ELR (cell line): ENCODE results near the gene SLC43A1.
A peak's percentile ranks its signal among the peaks of the same experiment; 100 is the strongest.
"Not testable (repeated sequence)": the region's sequence is repeated elsewhere in the genome, so short reads cannot be mapped to it uniquely, and the experiment has no call there.

ENCODE experiments used
- DNase-seq: peaks from one replicate; pipeline ENCODE4 v3.0.0-alpha.2; 2015; ENCODE audit warnings: low read depth

Gene SLC43A1

DNA sequence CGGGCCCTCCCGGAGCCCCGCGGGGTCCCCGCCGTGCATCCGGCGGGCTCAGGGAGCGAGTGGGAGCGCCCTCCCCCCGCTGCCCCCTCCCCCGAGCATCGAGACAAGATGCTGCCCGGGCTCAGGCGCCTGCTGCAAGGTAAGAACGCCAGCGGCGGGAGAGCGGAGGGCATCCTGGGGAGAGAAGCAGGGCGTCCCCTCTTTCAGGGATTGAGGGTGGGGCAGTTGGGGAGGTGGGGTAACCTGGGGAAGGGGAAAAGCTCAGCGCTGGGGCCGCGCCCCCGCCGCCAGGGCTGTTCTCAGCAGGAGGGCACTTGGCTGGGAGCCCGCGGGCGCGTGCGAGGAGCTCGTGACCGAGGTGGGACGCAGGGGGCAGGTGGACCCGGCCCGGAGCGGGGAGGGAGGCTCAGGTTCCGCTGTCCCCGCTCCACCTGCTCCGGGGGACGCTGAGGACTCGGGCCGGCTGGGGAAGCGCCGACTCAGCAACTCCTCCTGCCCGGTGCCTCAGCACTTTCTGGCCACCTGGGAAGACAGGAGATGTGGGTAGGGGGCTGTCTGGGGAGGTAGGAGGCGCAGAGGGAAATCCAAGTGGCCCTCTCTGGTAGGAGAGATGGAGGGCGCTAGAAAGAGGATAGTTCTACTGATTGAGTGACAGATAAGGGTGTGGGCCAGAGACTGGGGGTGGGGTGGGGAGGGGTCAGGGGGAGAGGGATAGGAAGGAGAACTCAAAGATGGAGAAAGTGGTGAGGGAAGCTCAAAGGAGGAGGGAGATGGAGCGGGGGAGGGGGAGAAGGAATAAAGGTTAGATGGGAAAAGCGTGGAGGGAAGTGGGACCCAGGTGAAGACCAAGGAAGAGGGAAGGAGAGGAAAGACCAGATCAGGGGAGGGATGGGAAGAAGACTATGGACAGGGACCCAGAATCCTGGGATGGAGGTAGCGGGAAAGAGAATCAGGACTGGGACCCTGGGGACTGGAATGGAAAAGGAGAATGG is 54.4 kb downstream of the SLC43A1 start:
- no peak for DNase-seq

DNA sequence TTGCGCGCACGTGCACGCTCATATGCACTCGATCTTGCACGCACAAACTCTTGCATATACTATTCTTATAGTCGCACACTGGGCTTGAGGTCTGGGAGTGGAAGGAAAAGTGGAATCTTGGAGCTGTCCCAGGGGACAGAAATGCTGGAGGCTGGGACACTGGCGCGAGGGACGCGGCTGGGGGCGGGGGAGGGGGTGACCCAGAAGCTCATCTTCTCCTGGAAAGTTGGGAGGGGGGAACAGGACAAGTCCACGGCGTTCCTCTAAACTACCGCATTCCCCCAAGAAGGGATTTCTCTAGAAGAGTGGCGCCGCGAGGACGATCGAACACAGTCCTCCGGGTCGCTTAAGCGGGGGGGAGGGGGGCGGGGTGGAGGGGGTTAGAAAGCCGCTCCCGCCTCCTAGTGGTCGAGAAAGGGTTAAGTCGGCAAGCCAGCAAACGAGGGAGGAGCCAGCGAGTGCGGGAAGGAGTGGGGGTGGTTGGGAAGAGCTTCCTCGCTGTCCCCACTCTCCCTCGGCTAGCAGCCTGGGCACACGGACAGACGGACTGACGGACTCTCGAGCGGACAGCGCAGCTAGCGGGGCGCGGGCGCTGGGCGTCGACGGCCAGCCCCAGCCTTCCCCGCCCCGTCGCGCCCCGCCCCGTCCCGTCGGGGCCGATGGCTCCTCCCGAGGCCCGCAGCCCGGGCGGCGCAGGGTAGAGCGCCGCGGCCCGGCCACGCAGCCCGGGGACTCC is 55.3 kb downstream of the SLC43A1 start, which contains the start of gene RTN4RL2:
Gene RTN4RL2 (plus strand): TSS at position 507 of the 736 bp plus-strand sequence. CDS start 338 bp downstream, outside the sequence.
- peak; percentile 76 for DNase-seq

DNA sequence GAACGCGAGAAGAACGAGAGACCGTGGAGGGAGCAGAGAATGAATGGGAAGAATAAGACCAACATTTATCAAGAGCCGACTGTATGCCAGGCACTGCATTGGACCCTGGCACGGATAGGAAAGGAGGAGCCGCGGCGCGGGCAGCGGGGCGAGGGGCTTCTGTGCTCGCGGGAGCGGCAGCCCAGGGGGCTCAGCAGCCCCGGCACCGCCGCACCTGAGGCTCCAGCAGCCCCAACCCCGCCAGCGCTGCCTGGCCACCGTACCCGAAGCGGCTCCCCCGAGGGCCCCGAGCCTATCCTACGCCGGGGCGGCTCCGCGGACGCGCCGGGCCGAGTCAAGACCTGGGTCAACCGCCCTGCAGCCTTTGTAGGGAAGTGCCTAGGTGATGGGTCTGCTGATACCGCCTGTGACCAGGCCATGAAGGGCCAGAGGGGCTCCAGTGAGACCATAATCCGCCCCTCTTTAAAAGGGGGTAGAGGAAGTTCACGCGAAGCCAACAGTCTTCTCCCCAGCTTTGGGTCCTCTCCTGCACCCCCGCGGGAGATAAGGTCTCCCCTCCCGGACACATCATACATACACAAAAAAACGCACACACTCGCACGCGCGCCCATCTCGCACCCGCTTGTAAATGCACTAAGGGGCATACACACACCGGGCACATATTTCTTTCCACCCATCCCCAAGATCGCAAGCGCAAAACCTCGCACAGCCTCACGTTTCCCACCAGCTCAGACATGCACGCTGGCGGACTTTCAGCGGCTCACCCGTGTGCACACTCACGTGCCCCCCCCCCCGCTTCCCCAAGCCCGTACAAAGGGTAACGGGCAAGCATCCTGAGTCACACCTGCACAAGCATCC is 56.1 kb downstream of the SLC43A1 start:
- DNase-seq = no peak

DNA sequence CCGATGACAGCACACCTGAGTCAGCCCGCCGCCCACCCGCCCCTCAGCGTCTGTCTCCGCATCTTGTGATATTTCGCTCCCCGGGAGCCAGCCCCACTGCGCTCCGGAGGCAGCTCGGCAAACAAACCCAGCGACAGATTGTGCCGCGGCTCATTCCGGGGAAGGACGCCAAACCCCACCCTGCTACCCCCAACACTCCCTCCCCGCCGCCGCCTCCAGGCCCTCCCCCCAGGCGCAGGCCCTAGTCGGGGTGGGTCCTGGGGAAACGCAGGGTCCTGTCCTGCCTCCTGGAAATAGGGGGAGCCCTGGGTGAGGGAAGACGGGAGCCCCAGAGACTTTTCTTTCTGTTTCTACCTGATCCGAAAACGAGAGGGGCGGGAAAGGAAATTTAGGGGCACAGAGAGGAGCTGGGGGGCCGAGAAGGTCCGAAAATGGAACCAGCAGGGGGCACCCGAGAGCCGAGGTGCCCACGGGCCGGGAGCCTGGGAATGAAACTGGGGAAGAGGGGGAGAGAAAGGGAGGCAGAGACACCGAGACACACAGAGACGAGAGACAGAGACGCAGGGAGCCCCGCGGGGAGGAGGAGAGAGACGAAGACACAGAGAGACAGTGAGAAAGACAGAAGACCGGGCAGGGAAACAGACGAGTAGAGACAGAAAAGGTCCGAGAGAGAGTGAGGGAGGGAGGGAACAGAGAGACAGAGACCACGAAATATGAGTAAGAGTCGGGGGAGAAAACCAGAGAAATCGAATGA is 56.9 kb downstream of the SLC43A1 start:
- peak; percentile 52 for DNase-seq

DNA sequence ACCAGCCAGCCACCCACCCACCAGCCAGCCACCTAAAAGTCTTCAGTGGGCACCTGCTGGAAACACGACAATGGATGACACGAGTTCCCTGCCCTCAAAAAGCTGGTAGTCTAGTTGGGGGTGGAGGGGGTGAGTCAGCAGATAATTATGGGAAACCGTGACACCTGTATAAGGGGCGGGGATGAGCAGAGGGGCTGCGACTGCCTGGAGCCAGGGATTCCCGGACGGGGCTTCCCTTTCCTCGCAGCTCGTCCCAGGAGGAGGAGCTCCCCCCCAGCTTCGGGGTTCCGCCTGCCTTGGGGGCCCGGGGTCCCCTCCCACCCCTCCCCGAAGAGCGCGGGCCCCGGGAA is 57.5 kb downstream of the SLC43A1 start:
- no peak for DNase-seq

DNA sequence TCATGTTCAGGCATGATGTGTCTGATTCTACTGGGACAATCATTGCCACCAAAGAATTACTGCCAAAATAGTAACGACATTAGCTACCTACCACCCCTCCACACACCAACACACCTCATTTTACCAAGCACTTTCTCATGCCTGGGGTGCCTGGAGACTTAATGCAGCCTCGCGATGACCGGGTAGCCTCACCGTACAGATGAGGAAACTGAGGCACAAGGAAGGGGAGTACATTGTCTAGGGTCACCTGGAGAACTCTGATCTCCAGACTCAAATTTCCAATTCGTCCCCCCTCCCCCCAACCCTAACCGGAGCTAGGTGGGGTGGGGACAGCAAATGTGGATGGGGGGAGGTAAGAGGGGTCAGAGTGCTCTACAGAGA is 57.9 kb downstream of the SLC43A1 start:
- no peak for DNase-seq

DNA sequence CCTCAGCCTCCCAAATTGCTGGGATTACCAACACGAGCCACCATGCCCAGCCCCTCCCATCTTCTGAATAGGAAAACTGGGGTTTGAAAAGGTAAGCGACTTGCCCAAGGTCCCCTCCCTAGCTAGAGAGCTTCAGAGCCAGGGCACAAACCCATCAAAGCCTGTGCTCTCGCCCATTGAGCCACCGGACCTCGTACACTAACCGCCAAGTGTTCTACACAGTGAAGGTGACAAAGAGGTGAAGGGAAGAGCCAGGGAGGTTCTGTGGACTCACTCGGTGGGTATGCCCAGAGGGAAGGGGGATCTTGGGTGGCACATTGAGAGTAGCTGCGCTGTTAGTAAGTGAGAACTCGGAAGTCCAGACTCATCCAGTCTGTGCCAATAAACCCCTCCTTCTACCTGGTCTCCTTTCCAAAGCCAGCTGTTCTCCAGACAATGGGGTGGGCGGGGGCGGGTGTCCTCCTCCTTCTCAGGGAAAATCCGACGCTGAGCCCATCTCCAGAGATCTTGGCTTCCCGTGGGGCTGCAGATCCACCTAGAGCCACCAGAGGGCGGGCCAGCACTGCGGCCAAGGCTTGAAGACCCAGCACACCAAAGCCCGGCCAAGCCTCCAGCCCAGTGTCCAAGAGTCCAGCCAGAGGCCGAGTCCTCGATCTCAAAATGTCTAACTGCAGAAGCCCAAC is 58.4 kb downstream of the SLC43A1 start:
- peak; percentile 90 for DNase-seq

DNA sequence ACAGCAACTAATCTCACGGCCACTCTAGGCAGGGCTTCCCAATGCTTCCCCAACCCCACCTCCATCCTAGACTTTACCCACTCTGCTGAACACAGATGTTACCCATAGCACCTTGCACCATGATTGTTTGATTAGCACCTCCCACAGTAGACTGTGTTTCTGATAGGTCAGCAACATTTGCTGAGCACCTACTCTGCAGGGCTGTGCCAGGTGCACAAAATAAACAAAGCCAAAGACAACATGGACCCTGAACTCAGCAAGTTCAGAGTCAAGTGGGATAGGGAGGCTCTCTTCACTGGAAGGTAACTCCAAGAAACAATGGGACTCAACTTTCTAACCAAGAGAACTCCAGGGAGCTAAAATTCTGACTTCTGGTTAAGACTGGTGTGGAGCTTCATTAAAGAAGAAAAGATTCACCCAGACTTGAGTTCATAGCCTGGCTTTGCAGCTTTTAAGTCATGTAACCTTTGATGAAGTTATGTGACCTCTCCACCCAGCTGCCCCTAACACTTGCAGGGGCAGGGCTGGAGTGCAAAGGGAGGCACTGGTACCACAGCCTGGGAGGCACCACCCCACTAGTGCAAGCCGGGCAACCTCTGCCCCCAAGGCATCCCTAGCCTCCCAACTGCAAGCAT is 61.8 kb downstream of the SLC43A1 start:
- no peak for DNase-seq

DNA sequence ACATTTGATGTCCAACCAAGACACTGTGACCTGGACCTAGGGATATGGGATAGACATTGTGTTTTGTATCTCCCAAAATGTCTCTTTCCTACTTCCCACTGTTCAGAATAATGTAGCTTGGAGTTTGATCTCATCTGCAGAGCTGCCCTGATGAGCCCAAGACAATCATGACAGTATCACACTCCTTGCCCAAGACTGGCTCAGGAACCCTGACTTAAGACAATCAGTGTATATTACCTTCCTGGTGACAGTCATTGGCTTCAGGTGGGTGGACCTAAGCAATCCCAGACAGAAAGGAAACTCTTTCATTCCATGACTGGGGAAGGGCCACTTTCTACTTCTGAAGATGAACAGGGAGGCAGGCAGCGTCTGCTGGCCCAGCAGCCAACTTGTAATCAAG is 69.4 kb downstream of the SLC43A1 start:
- no peak for DNase-seq

DNA sequence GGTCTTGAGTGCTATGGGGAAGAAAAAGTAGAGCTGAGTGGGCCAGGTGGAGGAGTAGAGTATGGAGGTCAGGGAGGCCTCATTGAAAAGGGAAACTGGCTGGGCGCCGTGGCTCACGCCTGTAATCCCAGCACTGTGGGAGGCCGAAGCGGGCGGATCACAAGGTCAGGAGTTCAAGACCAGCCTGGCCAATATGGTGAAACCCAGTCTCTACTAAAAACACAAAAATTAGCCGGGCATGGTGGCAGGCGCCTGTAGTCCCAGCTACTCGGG is 70.4 kb downstream of the SLC43A1 start:
- DNase-seq = not testable (repeated sequence)

DNA sequence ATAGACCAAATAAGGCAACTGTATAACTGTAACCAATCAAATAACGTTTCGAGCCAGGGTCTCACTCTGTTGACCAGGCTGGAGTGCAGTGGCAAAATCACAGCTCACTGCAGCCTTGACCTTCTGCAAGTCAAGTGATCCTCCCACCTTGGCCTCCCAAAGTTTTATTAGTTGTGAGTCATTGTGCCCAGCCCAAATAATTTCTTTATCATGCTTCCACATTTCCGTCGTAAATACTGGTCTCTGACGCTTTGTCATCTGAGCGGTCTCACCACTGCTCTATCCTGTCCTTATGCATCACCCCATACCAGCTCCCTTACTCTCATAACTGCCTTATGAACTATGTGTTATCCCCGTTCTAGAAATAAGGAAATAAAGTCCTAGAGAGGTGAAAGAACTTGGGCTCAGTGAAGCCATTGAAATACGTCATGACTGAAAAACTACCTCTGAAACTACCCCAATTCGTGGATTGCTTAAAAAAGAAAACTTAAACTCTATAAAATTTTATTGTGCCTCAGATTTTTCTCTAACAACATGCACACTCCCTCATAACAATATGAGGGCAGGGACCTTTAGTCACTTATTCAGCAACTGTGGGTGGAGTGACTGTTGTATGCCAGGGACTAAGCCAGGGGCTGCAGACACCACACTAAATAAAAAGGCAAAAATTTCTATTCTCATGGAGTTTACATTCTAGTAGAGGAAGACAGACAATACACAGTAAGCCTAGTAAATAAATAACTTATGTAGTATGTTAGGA is 71.0 kb downstream of the SLC43A1 start:
- peak; percentile 70 for DNase-seq

DNA sequence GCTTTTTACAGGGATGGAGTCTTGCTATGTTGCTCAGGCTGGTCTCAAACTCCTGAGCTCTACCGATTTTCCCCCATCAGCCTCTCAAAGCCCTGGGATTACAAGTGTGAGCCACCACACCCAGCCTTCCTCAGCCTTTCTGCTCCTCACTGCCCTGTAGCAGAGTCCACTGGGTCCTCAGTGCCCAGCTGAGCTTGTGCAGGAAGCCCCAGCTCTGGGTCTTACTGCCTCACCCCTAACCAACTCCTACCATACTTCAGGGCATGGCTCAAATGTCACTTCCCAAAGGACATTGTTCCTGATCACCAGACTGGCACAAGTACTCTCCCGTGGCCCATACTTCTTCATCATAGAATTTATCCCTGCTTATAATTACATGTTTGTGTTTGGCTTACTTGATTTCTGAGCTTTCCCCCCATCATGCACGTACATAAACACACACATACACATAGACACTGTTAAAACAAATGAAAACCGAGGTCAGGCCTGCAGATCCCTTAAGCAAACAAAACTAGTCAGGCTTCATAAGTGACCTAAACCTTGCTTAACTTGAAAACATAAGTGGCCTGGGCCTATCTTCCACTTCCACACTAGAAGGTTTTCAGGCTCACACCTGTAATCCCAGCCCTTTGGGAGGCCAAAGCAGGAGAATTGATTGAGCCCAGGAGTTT is 74.6 kb downstream of the SLC43A1 start:
- no peak for DNase-seq

DNA sequence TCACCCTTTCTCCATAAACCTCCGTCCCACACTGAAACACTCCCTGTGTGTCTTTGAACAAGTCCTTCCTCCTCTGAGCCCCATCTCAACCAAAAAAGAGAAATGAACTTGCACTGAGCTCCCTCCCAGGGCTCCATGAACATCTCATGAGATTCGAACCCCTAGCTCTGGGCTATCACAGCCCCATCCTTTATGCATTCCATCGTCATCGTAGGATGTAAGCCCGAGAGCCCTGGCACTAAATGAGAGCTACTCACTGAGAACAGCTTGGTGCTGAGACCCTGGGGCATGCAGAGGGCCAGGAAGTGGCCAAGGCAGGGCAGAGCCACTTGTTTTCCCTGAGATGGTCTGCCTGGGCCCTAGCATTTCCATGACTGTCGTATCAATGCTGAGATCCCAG is 75.7 kb downstream of the SLC43A1 start:
- DNase-seq = no peak

DNA sequence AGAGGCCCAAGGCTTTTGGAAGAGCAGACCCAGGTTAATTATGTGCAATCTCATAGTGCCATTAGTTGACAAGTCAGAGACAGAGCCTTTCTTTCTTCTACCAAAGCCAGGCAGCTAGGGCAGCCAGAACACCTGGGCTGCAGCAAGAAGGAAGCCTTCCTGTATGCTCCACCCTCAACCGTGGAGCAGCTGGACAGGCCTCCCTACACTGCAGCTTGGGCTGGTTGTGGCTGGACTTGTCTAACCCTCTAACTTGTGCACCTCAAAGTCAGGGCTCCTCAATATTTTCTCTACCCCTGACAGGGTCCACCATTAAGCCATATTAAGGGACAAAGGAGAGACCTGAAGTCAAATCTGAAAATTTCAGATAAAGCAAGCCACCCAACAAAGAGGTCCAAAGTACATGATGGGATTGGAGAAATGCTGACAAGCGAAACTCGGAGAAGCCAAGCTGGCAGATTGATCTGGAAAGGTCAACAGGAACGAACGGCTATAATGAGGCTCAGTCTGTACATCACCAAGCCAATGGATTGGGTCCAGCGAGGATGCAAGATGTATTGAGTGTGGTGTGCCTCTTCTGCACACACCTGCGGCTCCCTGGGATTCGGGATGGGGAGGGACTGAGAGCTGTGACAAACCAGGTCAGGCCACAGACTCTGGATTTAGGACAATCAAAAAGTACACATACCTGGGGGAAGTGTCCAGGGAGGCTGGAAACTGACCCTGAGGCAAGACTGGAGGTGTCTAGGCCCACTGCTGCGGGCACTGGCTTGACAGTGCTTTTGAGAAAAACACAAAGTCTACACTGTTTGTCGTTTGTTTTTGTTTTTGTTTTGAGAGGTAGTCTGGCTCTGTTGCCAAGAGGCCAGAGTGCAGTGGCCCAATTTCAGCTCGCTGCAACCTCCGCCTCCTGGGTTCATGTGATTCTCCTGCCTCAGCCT is 76.9 kb downstream of the SLC43A1 start:
- DNase-seq = no peak

DNA sequence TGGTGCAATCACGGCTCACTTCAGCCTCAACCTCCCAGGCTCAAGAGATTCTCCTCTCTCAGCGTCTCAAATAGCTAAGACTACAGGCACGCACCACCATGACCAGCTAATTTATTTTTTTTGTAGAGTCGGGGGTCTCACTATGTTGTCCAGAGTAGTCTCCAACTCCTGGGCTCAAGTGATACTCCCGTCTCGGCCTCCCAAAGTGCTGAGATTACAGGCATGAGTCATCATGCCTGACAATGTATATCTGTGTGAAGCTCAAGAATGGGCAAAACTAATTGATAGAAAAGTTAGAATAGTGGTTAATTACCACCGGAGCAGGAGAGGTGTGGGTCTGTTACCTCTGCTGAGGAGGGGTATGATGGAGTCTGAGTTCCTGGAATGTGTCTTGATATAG is 79.5 kb downstream of the SLC43A1 start:
- DNase-seq = no peak

DNA sequence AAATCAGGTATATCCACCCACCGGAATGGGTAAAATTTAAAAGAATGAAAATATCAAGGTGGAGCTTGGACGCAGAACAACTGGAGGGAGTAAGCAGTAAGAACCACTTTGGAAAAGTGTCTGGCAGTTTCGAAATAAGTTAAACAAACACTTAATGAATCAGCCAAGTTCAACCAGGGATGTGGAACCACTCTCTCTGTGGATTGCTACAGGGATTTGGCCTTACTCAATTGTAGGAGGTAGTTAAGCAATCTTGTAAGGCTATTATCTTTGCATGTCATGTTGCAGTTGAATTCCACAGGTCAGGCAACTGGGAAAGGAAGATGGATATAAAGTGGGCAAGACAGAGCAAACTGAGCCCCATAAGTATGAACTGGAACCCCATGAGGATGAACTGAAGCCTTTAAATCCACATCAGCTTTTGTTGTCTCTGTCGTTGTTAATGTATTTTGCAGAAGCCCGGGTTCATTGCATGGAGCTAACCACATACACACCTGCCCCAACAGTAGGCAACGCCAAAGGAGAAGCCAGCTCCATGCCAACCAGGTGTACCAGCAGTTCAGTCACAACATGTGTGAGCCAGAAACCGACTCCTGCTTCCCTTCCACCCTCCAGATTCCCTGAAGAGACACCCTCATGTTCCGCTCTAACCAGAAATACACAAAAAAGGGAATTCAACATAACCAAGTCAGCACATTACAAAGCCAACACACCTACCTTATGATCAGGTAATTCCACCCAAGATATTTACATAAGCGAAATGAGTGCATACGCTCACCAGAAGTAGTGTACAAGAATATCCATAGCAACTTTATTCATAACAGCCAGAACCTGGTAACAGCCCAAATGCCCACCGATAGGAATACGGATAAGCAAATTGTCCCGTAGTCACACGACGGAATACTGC is 80.6 kb downstream of the SLC43A1 start:
- peak; percentile 87 for DNase-seq
